Cardiac ventricle fibroblast (primary cell): ENCODE measurements around the gene COL8A2. TPM values are rescaled to one million over a fixed set of nuclear protein-coding genes. Genes with fewer than 3 reads are reported as not detected.

Experiments
- total RNA-seq: library from RNA; depleted of rRNA; stranded (reverse); fragments of >200 nt; gene quantifications from 2 replicates; pipeline ENCODE4 v1.2.3, GENCODE V29; 2015

COL8A2 gene
- 1.8 and 2.5 TPM in 2 replicates for total RNA-seq

DNA sequence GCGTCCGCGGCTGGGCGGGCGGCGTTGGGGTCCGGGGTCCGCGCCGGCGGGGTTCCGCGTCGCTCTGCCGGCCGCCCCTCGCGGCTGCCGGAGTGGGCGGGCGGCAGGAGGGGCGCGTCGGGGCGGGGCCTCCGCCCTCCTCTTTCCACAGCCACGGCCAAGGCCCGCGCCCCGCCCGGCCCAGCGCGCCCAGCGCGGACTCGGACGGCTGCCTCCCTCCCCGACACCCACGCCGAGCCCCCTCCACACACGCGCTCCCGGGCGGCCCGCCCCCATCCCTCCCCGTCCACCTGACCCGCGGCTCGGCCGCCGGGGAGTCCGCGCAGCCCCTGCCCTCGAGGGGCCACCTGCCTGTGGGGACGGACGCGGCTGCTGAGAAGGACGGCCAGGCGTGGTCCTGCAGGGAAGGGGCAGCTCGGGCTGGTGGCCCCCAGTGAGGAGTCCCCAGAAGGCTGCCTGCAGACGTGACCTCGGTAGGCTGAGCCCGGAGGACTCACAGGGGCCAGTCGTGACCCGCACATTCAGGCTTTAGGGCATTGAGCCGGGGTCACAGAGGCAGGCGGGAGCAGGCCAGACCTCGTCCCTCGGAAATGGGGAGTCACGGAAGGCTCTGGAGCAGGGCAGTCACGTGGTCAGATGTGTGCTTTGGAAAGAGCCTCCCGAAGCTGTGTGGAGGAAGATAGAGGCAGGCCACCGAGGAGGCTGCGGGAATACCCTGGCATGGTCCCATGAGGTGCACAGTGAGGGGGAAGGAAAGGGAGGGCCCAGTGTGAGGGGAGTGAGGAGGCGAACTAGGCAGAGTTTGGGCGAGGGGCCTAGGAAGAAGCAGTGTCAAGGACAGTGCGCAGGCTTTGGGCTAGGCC, at the start of gene COL8A2:
TSS of gene COL8A2 (minus strand) at position 94 of the 863 bp plus-strand sequence. CDS start 24,980 bp downstream, outside the sequence.

DNA sequence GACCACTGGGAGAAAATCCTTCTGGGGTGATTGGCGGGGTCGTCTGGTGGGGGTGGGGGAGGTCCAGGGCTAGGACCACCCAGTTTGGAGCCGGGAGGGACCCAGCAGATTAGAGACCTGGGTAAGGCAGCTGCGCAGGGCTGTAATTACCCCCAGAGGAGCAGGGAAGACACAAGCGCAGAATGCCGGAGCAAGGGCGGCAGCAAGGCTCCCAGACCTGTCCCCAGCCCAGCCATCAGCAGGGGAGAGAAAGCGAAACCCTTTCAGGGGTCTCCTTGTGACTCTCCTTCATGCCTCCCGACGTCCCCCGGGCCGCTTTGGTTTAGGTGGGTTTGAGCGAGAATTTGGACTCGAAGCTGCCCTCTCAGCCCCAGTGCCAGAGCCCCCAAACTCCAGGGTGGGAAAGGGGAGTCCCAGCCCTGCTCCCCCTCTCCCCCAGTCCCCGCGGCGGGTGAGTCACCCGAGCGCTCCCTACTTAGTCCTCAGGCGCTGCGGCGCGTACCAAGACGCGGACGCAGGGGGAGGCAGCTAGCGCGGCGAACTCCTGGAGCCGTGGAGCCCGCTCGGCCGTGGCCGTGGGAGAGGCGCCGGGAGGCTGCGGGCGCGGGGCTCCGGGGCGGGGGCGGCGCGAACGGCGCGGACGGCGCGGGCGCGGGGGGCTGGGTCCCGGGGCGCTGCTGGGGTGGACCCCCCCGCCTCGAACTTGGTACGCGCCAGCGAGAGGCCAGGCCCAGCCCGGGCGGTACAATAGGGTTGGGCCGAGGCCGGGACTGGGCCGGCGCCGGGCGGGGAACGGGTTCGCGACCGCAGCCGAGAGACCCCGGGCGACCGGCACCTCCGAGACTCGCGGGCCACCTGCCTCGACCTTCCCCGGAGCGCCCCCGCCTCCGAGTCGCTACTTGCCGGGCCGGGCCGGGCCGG, 30.6 kb upstream of the COL8A2 start, which contains the start of gene MAP7D1:
TSS of gene MAP7D1 (plus strand) at position 753 of the 921 bp plus-strand sequence. CDS start 258 bp downstream, outside the sequence.

DNA sequence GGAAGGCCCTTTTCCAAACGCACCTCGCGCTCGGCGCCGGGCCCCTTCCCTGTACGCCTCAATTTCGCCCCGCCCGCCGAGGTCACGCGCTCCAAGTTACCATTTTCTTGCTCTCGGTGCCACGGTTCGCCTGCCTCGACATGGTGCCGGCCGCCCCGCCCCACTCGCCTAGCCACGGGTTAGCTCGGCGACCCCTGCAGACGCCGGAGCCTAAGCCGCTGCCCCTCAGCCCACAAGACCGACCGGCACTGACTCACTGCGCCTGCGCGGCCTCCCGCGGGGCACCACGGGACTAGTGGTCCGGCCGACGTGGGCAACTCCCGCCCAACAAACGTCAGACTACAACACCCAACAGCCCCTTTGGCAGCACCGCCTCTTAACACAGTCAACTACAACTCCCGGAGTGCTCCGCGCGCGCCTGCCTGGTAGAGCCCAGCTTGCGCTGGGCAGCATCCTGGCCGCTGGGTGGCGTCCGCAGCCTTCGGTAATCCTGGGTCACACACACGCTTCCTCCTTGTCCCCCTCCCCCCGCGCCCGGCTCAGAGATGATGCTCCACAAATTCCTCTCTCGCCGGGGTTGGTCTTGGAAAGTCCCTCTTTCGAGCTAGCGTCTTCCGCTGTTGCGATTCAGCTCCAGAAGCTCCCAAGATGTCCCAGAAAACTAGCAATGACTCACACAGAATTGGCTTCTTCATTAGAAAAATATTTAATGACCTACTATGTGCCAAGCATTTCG, 24.4 kb upstream of the COL8A2 start, which contains the start of gene TRAPPC3:
TSS of gene TRAPPC3 (minus strand) at position 250 of the 736 bp plus-strand sequence. CDS start at position 142, 108 bp downstream.

DNA sequence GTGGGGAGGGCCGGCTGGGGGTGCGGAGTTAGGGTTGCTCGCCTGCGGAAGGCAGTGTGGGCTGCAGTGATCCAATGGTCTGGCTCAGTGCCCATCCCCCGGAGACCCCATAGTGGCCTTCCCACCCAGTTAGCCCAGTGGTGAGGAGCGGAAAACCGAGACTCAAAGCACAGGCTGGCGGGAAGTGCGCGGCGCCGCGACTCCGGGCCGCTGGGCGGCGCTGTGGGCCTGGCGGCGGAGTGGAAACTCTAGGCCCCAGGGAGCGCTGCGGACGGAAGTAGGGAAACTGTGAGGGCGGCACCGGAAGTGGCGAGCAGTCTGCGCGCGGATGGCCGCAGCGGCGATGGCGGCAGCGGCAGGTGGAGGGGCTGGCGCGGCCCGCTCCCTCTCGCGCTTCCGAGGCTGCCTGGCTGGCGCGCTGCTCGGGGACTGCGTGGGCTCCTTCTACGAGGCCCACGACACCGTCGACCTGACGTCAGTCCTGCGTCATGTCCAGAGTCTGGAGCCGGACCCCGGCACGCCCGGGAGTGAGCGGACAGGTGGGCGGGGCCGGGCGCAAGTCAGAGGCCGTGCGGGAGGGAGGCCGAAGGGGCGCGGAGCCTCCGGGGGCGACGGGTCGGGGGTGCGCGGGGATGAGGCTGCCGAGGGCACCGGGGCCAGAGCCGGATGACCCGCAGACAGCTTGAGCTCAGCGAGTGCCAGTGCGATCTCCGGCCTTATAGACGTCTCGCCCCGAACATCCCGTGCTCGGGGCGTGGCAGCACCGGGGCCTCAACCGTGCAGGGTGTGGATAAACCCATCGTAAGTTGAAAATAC, 36.2 kb downstream of the COL8A2 start, which contains the start of gene ADPRS:
TSS of gene ADPRS (plus strand) at position 316 of the 816 bp plus-strand sequence. CDS start at position 329, 13 bp downstream.

DNA sequence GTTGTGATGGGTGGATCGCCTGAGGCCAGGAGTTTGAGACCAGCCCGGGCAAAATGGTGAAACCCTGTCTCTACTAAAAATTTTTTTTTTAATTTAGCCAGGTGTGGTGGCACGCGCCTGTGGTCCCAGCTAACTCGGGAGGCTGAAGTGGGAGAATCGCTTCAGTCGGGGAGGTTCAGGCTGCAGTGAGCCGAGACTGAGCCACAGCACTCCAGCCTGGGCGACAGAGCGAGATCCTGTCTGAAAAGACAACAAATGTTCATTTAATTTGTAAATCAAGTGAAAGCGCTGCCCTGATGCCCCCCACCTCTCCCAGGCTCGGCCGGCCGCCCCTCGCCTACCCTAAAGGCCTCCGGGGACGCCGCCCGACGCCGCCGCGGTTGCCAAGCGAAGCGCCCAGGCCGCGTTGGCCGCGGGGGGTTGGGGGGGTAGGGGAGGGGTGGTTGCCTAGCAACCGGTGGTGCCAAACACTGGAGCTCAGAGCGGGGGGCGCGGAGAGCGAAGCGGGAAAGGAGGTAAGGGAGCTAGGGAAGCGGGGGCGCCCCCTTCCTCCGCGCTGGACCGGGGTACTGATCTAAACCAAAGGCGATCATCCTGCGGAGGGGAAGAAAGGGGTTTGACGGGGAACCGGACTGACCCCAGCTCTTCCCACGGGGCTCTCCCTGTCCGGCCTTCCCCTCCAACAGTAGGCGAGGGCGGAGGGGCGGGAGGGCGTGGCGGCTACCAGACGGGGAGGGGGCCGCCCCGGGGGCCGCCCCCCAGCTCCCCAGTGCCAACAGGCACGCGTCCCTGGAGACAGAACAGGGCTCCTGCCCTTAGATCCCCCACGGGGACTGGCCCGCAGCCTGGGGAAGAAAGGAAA, 41.2 kb downstream of the COL8A2 start, which contains the start of gene TEKT2:
TSS of gene TEKT2 (plus strand) at position 460 of the 862 bp plus-strand sequence. CDS start 828 bp downstream, outside the sequence.

Other genes with a start within 250 kb of the COL8A2 start
- gene AGO1, start 242.0 kb downstream of the COL8A2 start, total RNA-seq: 9.4 and 13.6 TPM in 2 replicates
- 9.1 and 10.9 TPM in 2 replicates for gene AGO3, start 194.1 kb downstream of the COL8A2 start, total RNA-seq
- gene TEKT2, start 41.1 kb downstream of the COL8A2 start, total RNA-seq: not detected in 2 replicates
- 28.8 and 32.7 TPM in 2 replicates for gene ADPRS, start 36.3 kb downstream of the COL8A2 start, total RNA-seq
- 53.1 and 59.2 TPM in 2 replicates for gene TRAPPC3, start 24.3 kb upstream of the COL8A2 start, total RNA-seq
- 98.2 and 104 TPM in 2 replicates for gene MAP7D1, start 30.9 kb upstream of the COL8A2 start, total RNA-seq
- 79.4 and 89.7 TPM in 2 replicates for gene THRAP3, start 99.2 kb upstream of the COL8A2 start, total RNA-seq
- gene SH3D21, start 181.1 kb upstream of the COL8A2 start, total RNA-seq: 1.7 and 2.6 TPM in 2 replicates
- gene EVA1B, start 198.4 kb upstream of the COL8A2 start, total RNA-seq: 196 and 276 TPM in 2 replicates